ENCODE results near the gene LMNB1. TPM values are rescaled to one million over a fixed set of nuclear protein-coding genes. Genes with fewer than 3 reads are reported as not detected.
A peak's percentile ranks its signal among the peaks of the same experiment; 100 is the strongest.

The LMNB1 gene
- total RNA-seq, 4 donors from 2014 or later = 1.4 to 17.7 (median 2.4) TPM

DNA sequence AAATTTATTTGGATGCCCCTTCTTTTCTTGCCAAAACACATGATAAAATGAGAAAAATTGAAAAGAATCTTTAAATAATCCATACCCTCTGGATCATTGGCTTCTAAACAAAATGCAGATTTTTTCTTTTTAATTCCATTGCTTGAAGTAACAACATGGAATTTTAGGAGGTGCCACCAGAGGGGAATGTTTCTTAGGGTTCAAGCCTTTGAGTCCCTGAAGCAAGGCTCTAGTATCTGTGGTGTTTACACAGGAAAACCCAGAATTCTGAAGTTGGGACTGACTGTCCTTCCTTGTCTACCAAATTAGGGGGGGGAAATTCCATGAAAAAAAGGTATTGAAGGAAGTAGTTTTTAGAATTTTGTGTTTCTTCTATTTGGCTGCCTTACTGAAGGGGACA is 69.4 kb downstream of the LMNB1 start:
- intact Hi-C loops (cut with DNase I) = no loop called here
- Histone ChIP-seq H3K27me3 (no peaks in the 10 kb centered on the region), H3K9me3 (no peaks in the 10 kb centered on the region), H3K27ac (replicated peaks in 1 of 4) (peak overlapping the region in 3 of 4 donors; percentile 55 to 79 (median 55)), H3K36me3 (no peaks in the 10 kb centered on the region), H3K4me1 (peaks cover 15 to 33% (median 26%) of the 10 kb centered on the region in 4 donors), H3K4me3 (no peak overlapping the region)
- TF ChIP-seq CTCF (IDR thresholded peaks at IDR 0.05) (no peak), POLR2A (IDR thresholded peaks at IDR 0.05; ENCODE audit: low read depth) (no peak), POLR2AphosphoS5 (IDR thresholded peaks at IDR 0.05) (no peak), EP300 (IDR thresholded peaks at IDR 0.05) (no peak)
- DNase-seq (ENCODE audit: extremely low spot score) = peak; percentile 14

- intact Hi-C loops (cut with DNase I) = no loop called here
- Histone ChIP-seq H3K27ac (replicated peaks in 1 of 4) (peak overlapping the region; percentile 54 to 79 (median 55)), H3K27me3 (no peaks in the 10 kb centered on the region), H3K9me3 (no peaks in the 10 kb centered on the region), H3K36me3 (no peaks in the 10 kb centered on the region), H3K4me1 (peaks cover 18 to 39% (median 30%) of the 10 kb centered on the region in 4 donors), H3K4me3 (no peak overlapping the region)
- TF ChIP-seq POLR2A (IDR thresholded peaks at IDR 0.05; ENCODE audit: low read depth) (no peak), POLR2AphosphoS5 (IDR thresholded peaks at IDR 0.05) (no peak), EP300 (IDR thresholded peaks at IDR 0.05) (no peak), CTCF (IDR thresholded peaks at IDR 0.05) (no peak)
- peak; percentile 50 for DNase-seq (ENCODE audit: extremely low spot score)
- WGBS = 81% methylated on average over 5 of the region's 5 CpGs
Measured at GRCh38 chr5:126846744-126847455, 70.0 kb downstream of the LMNB1 start.

GRCh38 chr5:126847456-126847820 is 70.5 kb downstream of the LMNB1 start:
- TF ChIP-seq POLR2A (IDR thresholded peaks at IDR 0.05; ENCODE audit: low read depth) (no peak), POLR2AphosphoS5 (IDR thresholded peaks at IDR 0.05) (no peak), EP300 (IDR thresholded peaks at IDR 0.05) (no peak), CTCF (IDR thresholded peaks at IDR 0.05) (no peak)
- no peak overlapping the region for H3K4me3 ChIP-seq
- peaks cover 22 to 40% (median 31%) of the 10 kb centered on the region in 4 donors for H3K4me1 ChIP-seq
- H3K27ac ChIP-seq (replicated peaks in 1 of 4) = peak overlapping the region; percentile 54 to 79 (median 55)
- WGBS = 59% methylated on average over 4 of the region's 4 CpGs
- H3K27me3 ChIP-seq = no peaks in the 10 kb centered on the region
- intact Hi-C loops (cut with DNase I) = no loop called here
- peak; percentile 55 for DNase-seq (ENCODE audit: extremely low spot score)
- H3K9me3 ChIP-seq = no peaks in the 10 kb centered on the region
- no peaks in the 10 kb centered on the region for H3K36me3 ChIP-seq

GRCh38 chr5:126847826-126848251 is 70.9 kb downstream of the LMNB1 start:
- H3K27me3 ChIP-seq = no peaks in the 10 kb centered on the region
- peak; percentile 91 for DNase-seq (ENCODE audit: extremely low spot score)
- no peak for TF ChIP-seq POLR2AphosphoS5 (IDR thresholded peaks at IDR 0.05)
- no peak for TF ChIP-seq POLR2A (IDR thresholded peaks at IDR 0.05; ENCODE audit: low read depth)
- H3K4me3 ChIP-seq = no peak overlapping the region
- no peaks in the 10 kb centered on the region for H3K9me3 ChIP-seq
- peak overlapping the region; percentile 54 to 79 (median 55) for H3K27ac ChIP-seq (replicated peaks in 1 of 4)
- peaks cover 25 to 44% (median 35%) of the 10 kb centered on the region in 4 donors for H3K4me1 ChIP-seq
- WGBS = 54% methylated on average over 3 of the region's 3 CpGs
- no peaks in the 10 kb centered on the region for H3K36me3 ChIP-seq
- intact Hi-C loops (cut with DNase I) = no loop called here

GRCh38 chr5:126848253-126848652 is 71.3 kb downstream of the LMNB1 start:
- 81% methylated on average over 8 of the region's 8 CpGs for WGBS
- intact Hi-C loops (cut with DNase I) = no loop called here
- Histone ChIP-seq H3K27ac (replicated peaks in 1 of 4) (peak overlapping the region; percentile 54 to 79 (median 55)), H3K4me1 (peaks cover 25 to 46% (median 37%) of the 10 kb centered on the region in 4 donors), H3K36me3 (no peaks in the 10 kb centered on the region), H3K4me3 (peak overlapping the region in 1 of 4 donors; percentile 16), H3K9me3 (no peaks in the 10 kb centered on the region), H3K27me3 (no peaks in the 10 kb centered on the region)
- DNase-seq (ENCODE audit: extremely low spot score) = peak; percentile 70
- no peak for TF ChIP-seq POLR2A (IDR thresholded peaks at IDR 0.05; ENCODE audit: low read depth)
- TF ChIP-seq EP300 (IDR thresholded peaks at IDR 0.05) = no peak
- no peak for TF ChIP-seq CTCF (IDR thresholded peaks at IDR 0.05)
- TF ChIP-seq POLR2AphosphoS5 (IDR thresholded peaks at IDR 0.05) = no peak
